GM13977 (cell line): ENCODE measurements around the gene SNX6.

Source experiments
- DNase-seq: peaks from one replicate; pipeline ENCODE4 v3.0.0; 2012; ENCODE audit warnings: low spot score
- CTCF ChIP-seq: IDR thresholded peaks from 2 replicates; pipeline ENCODE4 v1.5.1; 2012; ENCODE audit warnings: mild to moderate bottlenecking, control low read depth; ENCODE audit not compliant: insufficient read depth; ENCODE audit errors: extremely low read depth, missing control alignments
- in situ Hi-C: fragments of 300-500 bp; cut with MboI; formaldehyde crosslinking; loops from one replicate; pipeline ENCODE4 v1.12.0; 2022; ENCODE audit warnings: low sequenced_read_pairs, low pct_unique_long_range_greater_than_20kb, mixed read lengths, inconsistent platforms; ENCODE audit not compliant: unreplicated experiment

The SNX6 gene

GRCh38 chr14:34619471-34619870 lies 10.5 kb downstream of the SNX6 start:
- DNase-seq = no peak
- in situ Hi-C loops = no loop called here
- no peak for TF ChIP-seq CTCF

- TF ChIP-seq CTCF = no peak
- DNase-seq = no peak
- in situ Hi-C loops = no loop called here
Observed at GRCh38 chr14:34616360-34616759, 13.6 kb downstream of the SNX6 start.

- TF ChIP-seq CTCF = no peak
- in situ Hi-C loops = no loop called here
- DNase-seq = no peak
Observed at GRCh38 chr14:34615507-34615906, 14.4 kb downstream of the SNX6 start.

GRCh38 chr14:34614638-34615037 lies 15.3 kb downstream of the SNX6 start:
- no peak for DNase-seq
- no peak for TF ChIP-seq CTCF
- in situ Hi-C loops = no loop called here

GRCh38 chr14:34610101-34610500 lies 19.8 kb downstream of the SNX6 start:
- in situ Hi-C loops = no loop called here
- no peak for TF ChIP-seq CTCF
- no peak for DNase-seq

- DNase-seq = no peak
- in situ Hi-C loops = no loop called here
- no peak for TF ChIP-seq CTCF
Observed at GRCh38 chr14:34605461-34605860, 24.5 kb downstream of the SNX6 start.

GRCh38 chr14:34604995-34605394 lies 25.0 kb downstream of the SNX6 start:
- in situ Hi-C loops = no loop called here
- DNase-seq = no peak
- no peak for TF ChIP-seq CTCF
